Ovary (tissue), 3 donors: ENCODE data around the gene GDF2.

Experiments
- EP300 ChIP-seq: sonication (generic); formaldehyde crosslinking; IDR thresholded peaks from one replicate; pipeline ENCODE4 v1.6.1; 2017; ENCODE audit warnings: antibody characterized with exemption
- TF ChIP-seq, protein P1 (sequence below), 3 donors: fragments of 450-650 bp in 2 of 3; fragments of 200-600 bp in 1 of 3; IDR thresholded peaks; one replicate each; pipeline versions ENCODE4 v1.5.1 to v1.8.0; 2016 to 2022; ENCODE audit warnings: antibody characterized with exemption in 3 of 3, mild to moderate bottlenecking in 1 of 3
- donor health status: DM: no; HTN: no; CAD: no.

GRCh38 chr10:47340608-47341170, 18.4 kb downstream of the GDF2 start:
- TF ChIP-seq, protein P1, sequence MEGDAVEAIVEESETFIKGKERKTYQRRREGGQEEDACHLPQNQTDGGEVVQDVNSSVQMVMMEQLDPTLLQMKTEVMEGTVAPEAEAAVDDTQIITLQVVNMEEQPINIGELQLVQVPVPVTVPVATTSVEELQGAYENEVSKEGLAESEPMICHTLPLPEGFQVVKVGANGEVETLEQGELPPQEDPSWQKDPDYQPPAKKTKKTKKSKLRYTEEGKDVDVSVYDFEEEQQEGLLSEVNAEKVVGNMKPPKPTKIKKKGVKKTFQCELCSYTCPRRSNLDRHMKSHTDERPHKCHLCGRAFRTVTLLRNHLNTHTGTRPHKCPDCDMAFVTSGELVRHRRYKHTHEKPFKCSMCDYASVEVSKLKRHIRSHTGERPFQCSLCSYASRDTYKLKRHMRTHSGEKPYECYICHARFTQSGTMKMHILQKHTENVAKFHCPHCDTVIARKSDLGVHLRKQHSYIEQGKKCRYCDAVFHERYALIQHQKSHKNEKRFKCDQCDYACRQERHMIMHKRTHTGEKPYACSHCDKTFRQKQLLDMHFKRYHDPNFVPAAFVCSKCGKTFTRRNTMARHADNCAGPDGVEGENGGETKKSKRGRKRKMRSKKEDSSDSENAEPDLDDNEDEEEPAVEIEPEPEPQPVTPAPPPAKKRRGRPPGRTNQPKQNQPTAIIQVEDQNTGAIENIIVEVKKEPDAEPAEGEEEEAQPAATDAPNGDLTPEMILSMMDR (IDR thresholded peaks at IDR 0.05): peak; percentile 34 to 57 (median 36)
- TF ChIP-seq EP300: no peak
